Measurements from ENCODE around the gene ADGRB2.

Gene ADGRB2

DNA sequence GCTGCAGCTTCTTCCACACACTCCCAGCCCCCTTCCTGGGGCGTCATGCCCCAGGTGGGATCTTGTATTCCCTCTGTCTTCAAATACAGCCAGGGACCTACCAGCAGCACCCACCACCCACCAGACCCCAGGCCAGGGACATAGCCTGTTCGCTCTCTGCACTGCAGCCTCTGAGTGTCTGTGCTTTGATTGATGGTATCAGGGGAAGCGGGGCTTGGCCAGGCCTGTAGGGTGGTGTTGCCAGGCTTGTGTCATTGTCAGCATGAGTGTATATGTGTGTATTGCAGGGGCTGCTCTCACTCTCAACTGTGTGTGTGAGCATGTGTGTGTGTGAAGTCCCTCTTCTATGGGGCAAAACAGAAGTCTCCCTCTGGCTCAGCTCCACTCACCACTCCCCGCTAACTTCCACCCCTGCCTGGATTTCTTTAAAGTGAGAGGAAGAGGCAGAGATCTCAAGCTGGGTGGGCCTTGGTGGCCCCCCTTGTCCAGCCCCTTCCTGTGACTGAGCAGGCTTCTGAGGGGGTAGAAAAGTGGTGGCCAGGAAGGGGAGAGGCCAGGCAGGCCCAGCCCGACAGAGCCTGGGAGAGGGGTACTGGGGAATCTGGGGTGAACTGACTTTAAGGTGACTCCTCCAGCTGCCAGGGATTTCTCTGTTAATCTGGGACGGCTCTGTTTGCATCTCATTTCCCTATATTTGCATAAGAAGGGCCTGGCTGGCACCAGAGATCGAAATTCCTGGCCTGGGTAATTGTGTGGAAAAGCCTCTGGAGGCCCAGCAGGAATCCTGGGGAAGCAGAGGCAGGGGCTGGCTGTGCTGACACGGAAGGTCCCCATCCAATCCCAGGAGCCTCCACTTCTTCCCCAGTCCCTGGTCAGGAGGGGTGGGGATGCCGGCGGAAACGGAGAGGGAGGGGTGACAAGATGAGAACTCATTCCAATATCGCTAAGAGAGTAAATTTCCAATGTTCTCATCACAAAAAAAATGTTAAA, 18.6 kb upstream of the ADGRB2 start:
- Histone ChIP-seq H3K36me3 (ENCODE audit: insufficient read depth, low read length) (no peaks in the 10 kb centered on the region), H3K4me2 (ENCODE audit: insufficient read depth, low read length) (no peak overlapping the region), H3K27me3 (ENCODE audit: insufficient read depth, low read length, poor library complexity) (no peaks in the 10 kb centered on the region), H3K27ac (ENCODE audit: low read length) (no peak overlapping the region), H2AFZ (ENCODE audit: low read depth, low read length) (no peak overlapping the region), H3K79me2 (ENCODE audit: insufficient read depth, low read length) (no peaks in the 10 kb centered on the region), H3K9ac (ENCODE audit: low read depth, low read length) (no peak overlapping the region), H4K20me1 (ENCODE audit: insufficient read depth, low read length) (no peaks in the 10 kb centered on the region), H3K4me1 (ENCODE audit: insufficient read depth, low read length) (0 out of 2 replicates have a peak, but pooled peaks cover under 1% of the 10 kb centered on the region), H3K4me3 (ENCODE audit: low read depth in 1 of 2, low read length in 2 of 2) (no peak overlapping the region), H3K9me3 (ENCODE audit: insufficient read depth, low read length, severe bottlenecking) (no peaks in the 10 kb centered on the region)
- TF ChIP-seq EZH2 (IDR thresholded peaks at IDR 0.05; ENCODE audit: borderline replicate concordance, low read depth, low read length, severe bottlenecking), result no peak
- TF ChIP-seq, protein P1, sequence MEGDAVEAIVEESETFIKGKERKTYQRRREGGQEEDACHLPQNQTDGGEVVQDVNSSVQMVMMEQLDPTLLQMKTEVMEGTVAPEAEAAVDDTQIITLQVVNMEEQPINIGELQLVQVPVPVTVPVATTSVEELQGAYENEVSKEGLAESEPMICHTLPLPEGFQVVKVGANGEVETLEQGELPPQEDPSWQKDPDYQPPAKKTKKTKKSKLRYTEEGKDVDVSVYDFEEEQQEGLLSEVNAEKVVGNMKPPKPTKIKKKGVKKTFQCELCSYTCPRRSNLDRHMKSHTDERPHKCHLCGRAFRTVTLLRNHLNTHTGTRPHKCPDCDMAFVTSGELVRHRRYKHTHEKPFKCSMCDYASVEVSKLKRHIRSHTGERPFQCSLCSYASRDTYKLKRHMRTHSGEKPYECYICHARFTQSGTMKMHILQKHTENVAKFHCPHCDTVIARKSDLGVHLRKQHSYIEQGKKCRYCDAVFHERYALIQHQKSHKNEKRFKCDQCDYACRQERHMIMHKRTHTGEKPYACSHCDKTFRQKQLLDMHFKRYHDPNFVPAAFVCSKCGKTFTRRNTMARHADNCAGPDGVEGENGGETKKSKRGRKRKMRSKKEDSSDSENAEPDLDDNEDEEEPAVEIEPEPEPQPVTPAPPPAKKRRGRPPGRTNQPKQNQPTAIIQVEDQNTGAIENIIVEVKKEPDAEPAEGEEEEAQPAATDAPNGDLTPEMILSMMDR (IDR thresholded peaks at IDR 0.05; ENCODE audit: borderline replicate concordance, extremely low read depth, low read length, poor library complexity, severe bottlenecking), result no peak
- DNase-seq (no peak), ATAC-seq (ENCODE audit: insufficient read depth, low read depth) (0 out of 3 replicates have a peak, but pooled peaks have one; percentile 37)

DNA sequence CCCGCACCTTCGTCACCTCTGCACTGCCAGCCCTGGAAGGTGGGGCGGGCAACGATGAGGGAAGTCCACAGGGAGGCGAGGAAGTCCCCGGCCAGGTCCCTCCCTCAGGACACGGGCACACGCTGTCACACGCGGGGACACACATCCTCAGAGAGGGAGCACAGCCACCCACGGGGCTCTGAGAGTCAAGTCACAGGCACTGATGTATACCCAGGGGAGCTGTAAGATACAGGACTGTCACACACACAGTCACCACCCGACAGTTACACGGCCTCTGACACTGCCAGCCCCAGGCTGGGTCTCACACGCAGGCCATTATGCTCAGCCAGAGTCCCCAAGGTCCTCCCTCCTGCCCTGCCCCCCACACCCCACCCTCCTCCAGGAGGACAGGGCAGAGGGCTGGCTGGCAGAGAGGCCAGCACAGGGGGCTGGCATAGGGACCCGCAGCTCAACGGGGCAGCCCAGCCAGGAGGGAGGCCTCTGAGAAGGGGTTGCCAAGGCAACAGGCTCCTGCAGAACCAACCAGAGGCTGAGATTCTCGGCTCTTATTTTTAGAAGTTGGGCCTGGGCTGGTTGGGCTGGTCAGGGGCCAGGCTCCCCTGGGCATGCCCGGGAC, 17.7 kb upstream of the ADGRB2 start:
- Histone ChIP-seq H3K4me2 (ENCODE audit: insufficient read depth, low read length) (no peak overlapping the region), H3K4me3 (ENCODE audit: low read depth in 1 of 2, low read length in 2 of 2) (no peak overlapping the region), H3K36me3 (ENCODE audit: insufficient read depth, low read length) (no peaks in the 10 kb centered on the region), H3K9ac (ENCODE audit: low read depth, low read length) (no peak overlapping the region), H3K4me1 (ENCODE audit: insufficient read depth, low read length) (no peaks in the 10 kb centered on the region), H3K79me2 (ENCODE audit: insufficient read depth, low read length) (no peaks in the 10 kb centered on the region), H3K27ac (ENCODE audit: low read length) (no peak overlapping the region), H4K20me1 (ENCODE audit: insufficient read depth, low read length) (no peaks in the 10 kb centered on the region), H3K9me3 (ENCODE audit: insufficient read depth, low read length, severe bottlenecking) (no peaks in the 10 kb centered on the region), H3K27me3 (ENCODE audit: insufficient read depth, low read length, poor library complexity) (peaks cover 2% of the 10 kb centered on the region), H2AFZ (ENCODE audit: low read depth, low read length) (no peak overlapping the region)
- DNase-seq (no peak), ATAC-seq (ENCODE audit: insufficient read depth, low read depth) (no peak)
- TF ChIP-seq EZH2 (IDR thresholded peaks at IDR 0.05; ENCODE audit: borderline replicate concordance, low read depth, low read length, severe bottlenecking), result no peak
- TF ChIP-seq, protein P1 (IDR thresholded peaks at IDR 0.05; ENCODE audit: borderline replicate concordance, extremely low read depth, low read length, poor library complexity, severe bottlenecking), result no peak

DNA sequence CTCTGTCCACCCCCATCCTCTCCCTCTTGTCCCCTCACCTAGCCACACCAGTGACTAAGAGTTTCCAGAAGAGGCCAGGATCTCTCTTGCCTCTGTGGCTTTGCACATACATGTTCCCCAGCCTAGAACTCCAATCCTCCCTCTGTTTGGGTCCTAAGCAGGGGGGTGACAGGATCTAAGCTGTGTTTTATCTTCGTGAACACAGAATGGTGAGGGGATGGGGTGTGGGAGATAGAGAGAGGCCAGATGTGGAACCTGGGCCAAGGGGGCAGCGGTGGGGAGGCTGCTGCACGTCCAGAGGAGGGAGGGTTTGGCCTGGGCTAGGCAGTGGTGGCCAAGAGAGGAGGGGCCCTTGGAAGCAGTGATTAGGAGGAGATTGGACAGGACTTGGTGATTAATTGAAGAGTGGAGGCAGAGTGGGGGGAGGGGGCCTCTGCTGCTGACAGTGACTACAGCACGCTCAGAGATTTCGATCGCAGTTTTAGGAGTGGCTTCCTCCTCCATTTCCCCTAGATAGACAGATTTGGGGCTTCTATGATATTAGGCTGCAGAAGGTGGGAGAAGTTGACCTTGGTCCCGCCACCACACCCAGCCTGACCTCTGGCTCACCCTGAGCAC, 17.1 kb upstream of the ADGRB2 start:
- Histone ChIP-seq H3K36me3 (ENCODE audit: insufficient read depth, low read length) (no peaks in the 10 kb centered on the region), H3K27me3 (ENCODE audit: insufficient read depth, low read length, poor library complexity) (peaks cover 8% of the 10 kb centered on the region), H3K9ac (ENCODE audit: low read depth, low read length) (no peak overlapping the region), H3K27ac (ENCODE audit: low read length) (no peak overlapping the region), H3K4me3 (ENCODE audit: low read depth in 1 of 2, low read length in 2 of 2) (no peak overlapping the region), H4K20me1 (ENCODE audit: insufficient read depth, low read length) (no peaks in the 10 kb centered on the region), H3K4me2 (ENCODE audit: insufficient read depth, low read length) (no peak overlapping the region), H2AFZ (ENCODE audit: low read depth, low read length) (no peak overlapping the region), H3K4me1 (ENCODE audit: insufficient read depth, low read length) (no peaks in the 10 kb centered on the region), H3K9me3 (ENCODE audit: insufficient read depth, low read length, severe bottlenecking) (no peaks in the 10 kb centered on the region), H3K79me2 (ENCODE audit: insufficient read depth, low read length) (no peaks in the 10 kb centered on the region)
- ATAC-seq (ENCODE audit: insufficient read depth, low read depth), result no peak
- no peak for DNase-seq
- TF ChIP-seq, protein P1 (IDR thresholded peaks at IDR 0.05; ENCODE audit: borderline replicate concordance, extremely low read depth, low read length, poor library complexity, severe bottlenecking), result no peak
- no peak for TF ChIP-seq EZH2 (IDR thresholded peaks at IDR 0.05; ENCODE audit: borderline replicate concordance, low read depth, low read length, severe bottlenecking)

All from DND-41 (cell line).